A673 (cell line): ENCODE results near the gene KIF23. TPM values are rescaled to one million over a fixed set of nuclear protein-coding genes. Genes with fewer than 3 reads are reported as not detected.

Experiments used
- BruUV-seq: library from RNA; stranded (reverse); fragments of 400-500 nt; replicated peaks from 2 replicates; lab custom pipeline; 2021; lab: Mats Ljungman, UMichigan
- CTCF ChIA-PET: fragments of 300-600 bp; sonication (Branson Sonifier 250); formaldehyde crosslinking; loops from one replicate; lab custom pipeline; 2022; ENCODE audit warnings: antibody characterized with exemption; lab: Charles Lee
- POLR2A ChIA-PET: fragments of 300-600 bp; sonication (Branson Sonifier 250); formaldehyde crosslinking; loops from one replicate; lab custom pipeline; 2022; ENCODE audit warnings: antibody characterized with exemption; ENCODE audit not compliant: low non-redundant PET; lab: Charles Lee
- DNase-seq: peaks from one replicate; pipeline ENCODE4 v3.0.0-alpha.2; 2015; ENCODE audit warnings: low spot score
- H3K27ac ChIP-seq: fragments of 200-600 bp; sonication (generic); 2 replicates; pipeline ENCODE4 v1.5.1; 2016; ENCODE audit warnings: mixed run types, low read depth, mild to moderate bottlenecking, mixed read lengths, antibody characterized with exemption, low read length; ENCODE audit not compliant: poor library complexity, severe bottlenecking
- H3K27me3 ChIP-seq: fragments of 200-600 bp; sonication (generic); replicated peaks from 2 replicates; pipeline ENCODE4 v1.6.1; 2017; ENCODE audit warnings: mixed run types, low read depth, mild to moderate bottlenecking, mixed read lengths, antibody characterized with exemption, low read length; ENCODE audit not compliant: insufficient read depth, poor library complexity
- H3K36me3 ChIP-seq: fragments of 200-600 bp; sonication (generic); 2 replicates; pipeline ENCODE4 v1.6.1; 2016; ENCODE audit warnings: mixed run types, mild to moderate bottlenecking, mixed read lengths, antibody characterized with exemption, low read length; ENCODE audit not compliant: insufficient read depth, poor library complexity, severe bottlenecking
- H3K4me1 ChIP-seq: fragments of 200-600 bp; sonication (generic); 2 replicates; pipeline ENCODE4 v1.6.1; 2017; ENCODE audit warnings: mixed run types, mild to moderate bottlenecking, mixed read lengths, antibody characterized with exemption, low read length; ENCODE audit not compliant: insufficient read depth, poor library complexity, severe bottlenecking
- H3K4me3 ChIP-seq: fragments of 200-600 bp; sonication (generic); 2 replicates; pipeline ENCODE4 v1.5.1; 2016; ENCODE audit warnings: low read depth, mixed run types, mild to moderate bottlenecking, mixed read lengths, low read length; ENCODE audit not compliant: poor library complexity, severe bottlenecking
- H3K9me3 ChIP-seq: fragments of 200-600 bp; sonication (generic); 2 replicates; pipeline ENCODE4 v1.6.1; 2016; ENCODE audit warnings: mixed run types, low read depth, mild to moderate bottlenecking, mixed read lengths, antibody characterized with exemption, low read length; ENCODE audit not compliant: poor library complexity, severe bottlenecking
- CTCF ChIP-seq: fragments of 300-800, 200-600 bp; sonication (generic); conservative IDR thresholded peaks from 2 replicates; pipeline ENCODE4 v1.5.1; 2017; ENCODE audit warnings: low read depth, mild to moderate bottlenecking, antibody characterized with exemption, low read length, moderate library complexity, mixed read lengths
- EZH2 ChIP-seq: fragments of 200-600 bp; sonication (generic); IDR thresholded peaks from 2 replicates; pipeline ENCODE4 v1.6.1; 2017; ENCODE audit warnings: borderline replicate concordance, low read depth, mild to moderate bottlenecking, mixed read lengths, antibody characterized with exemption, low read length; ENCODE audit not compliant: poor library complexity, severe bottlenecking
- intact Hi-C: fragments of 100-400 bp; cut with micrococcal nuclease; formaldehyde crosslinking; loops from one replicate; pipeline ENCODE4 v1.10.0; 2022; ENCODE audit not compliant: unreplicated experiment
- total RNA-seq: library from RNA; stranded (reverse); gene quantifications from 2 replicates; pipeline ENCODE4 v1.2.3, GENCODE V29; 2021

Gene KIF23
- total RNA-seq, 1 experiment from 2014 or later: 124 TPM

- H3K4me3 ChIP-seq: no peak overlapping the region
- no peaks in the 10 kb centered on the region for H3K27me3 ChIP-seq
- H3K9me3 ChIP-seq: no peaks in the 10 kb centered on the region
- no peak overlapping the region for H3K27ac ChIP-seq
- H3K4me1 ChIP-seq: peaks cover 8% of the 10 kb centered on the region
- no peak for DNase-seq
- ChIA-PET CTCF (no interaction called here), POLR2A (no interaction called here)
- TF ChIP-seq EZH2 (no peak), CTCF (no peak)
- no TSS peak for BruUV-seq
- intact Hi-C loops: no loop called here
- no peaks in the 10 kb centered on the region for H3K36me3 ChIP-seq
Measured at GRCh38 chr15:69405110-69405509, 9.0 kb upstream of the KIF23 start.

- Histone ChIP-seq H3K27ac (no peak overlapping the region), H3K4me1 (peaks cover 8% of the 10 kb centered on the region), H3K27me3 (no peaks in the 10 kb centered on the region), H3K9me3 (no peaks in the 10 kb centered on the region), H3K4me3 (no peak overlapping the region), H3K36me3 (no peaks in the 10 kb centered on the region)
- ChIA-PET POLR2A (no interaction called here), CTCF (no interaction called here)
- DNase-seq: no peak
- intact Hi-C loops: no loop called here
- TF ChIP-seq EZH2 (no peak), CTCF (no peak)
- BruUV-seq: no TSS peak
Measured at GRCh38 chr15:69407719-69408400, 6.3 kb upstream of the KIF23 start.

GRCh38 chr15:69408841-69409240, 5.3 kb upstream of the KIF23 start:
- no TSS peak for BruUV-seq
- Histone ChIP-seq H3K4me1 (peaks cover under 1% of the 10 kb centered on the region), H3K27me3 (no peaks in the 10 kb centered on the region), H3K36me3 (no peaks in the 10 kb centered on the region), H3K4me3 (no peak overlapping the region), H3K9me3 (no peaks in the 10 kb centered on the region), H3K27ac (no peak overlapping the region)
- no peak for DNase-seq
- ChIA-PET POLR2A (no interaction called here), CTCF (no interaction called here)
- intact Hi-C loops: no loop called here
- TF ChIP-seq EZH2 (no peak), CTCF (no peak)
